Uterus (tissue), 2 donors: ENCODE results near the gene CREB5.

Source experiments
- CTCF ChIP-seq, 4 experiments: fragments of 200-600 bp in 2 of 4; fragments of 450-650 bp in 2 of 4; sonication (generic) in 2 of 4; IDR thresholded peaks; one replicate each; pipeline ENCODE4 v1.5.1; 2016 to 2019; ENCODE audit warnings: antibody characterized with exemption in 4 of 4, mild to moderate bottlenecking in 2 of 4, moderate library complexity in 1 of 4
- POLR2A ChIP-seq, 2 donors: fragments of 450-650 bp; IDR thresholded peaks; one replicate each; pipeline ENCODE4 v1.6.1; 2016; ENCODE audit warnings: antibody characterized with exemption in 2 of 2, mild to moderate bottlenecking in 1 of 2, moderate library complexity in 1 of 2

- TF ChIP-seq CTCF (IDR thresholded peaks at IDR 0.05) (no peak), POLR2A (IDR thresholded peaks at IDR 0.05) (no peak)
Observed at GRCh38 chr7:28873365-28873764, 461.0 kb downstream of the CREB5 start.
